ENCODE data around the gene MFSD12. TPM values are rescaled to one million over a fixed set of nuclear protein-coding genes. Genes with fewer than 3 reads are reported as not detected.
"Not testable (repeated sequence)": the region's sequence is repeated elsewhere in the genome, so short reads cannot be mapped to it uniquely, and the experiment has no call there.

MFSD12 gene
- total RNA-seq, 1 donor from 2014 or later = 20.6 TPM

- DNase-seq = not testable (repeated sequence)
Observed at GRCh38 chr19:3584036-3584802, 26.8 kb upstream of the MFSD12 start.

GRCh38 chr19:3581792-3582191 is 24.4 kb upstream of the MFSD12 start:
- DNase-seq = not testable (repeated sequence)

GRCh38 chr19:3580156-3580934 is 23.0 kb upstream of the MFSD12 start:
- no peak for DNase-seq

- no peak for DNase-seq
Observed at GRCh38 chr19:3578390-3578789, 21.0 kb upstream of the MFSD12 start.

GRCh38 chr19:3577723-3578344 is 20.4 kb upstream of the MFSD12 start:
- DNase-seq = no peak

GRCh38 chr19:3576696-3577443 is 19.5 kb upstream of the MFSD12 start:
- DNase-seq = peak; percentile 83

- no peak for DNase-seq
Observed at GRCh38 chr19:3575949-3576673, 18.7 kb upstream of the MFSD12 start.

- DNase-seq = peak; percentile 33
Observed at GRCh38 chr19:3575260-3575741, 17.9 kb upstream of the MFSD12 start.

GRCh38 chr19:3573858-3574637 is 16.7 kb upstream of the MFSD12 start:
- DNase-seq = peak; percentile 90

GRCh38 chr19:3573162-3573857 is 15.9 kb upstream of the MFSD12 start:
- peak; percentile 30 for DNase-seq

- no peak for DNase-seq
Observed at GRCh38 chr19:3572855-3573161, 15.4 kb upstream of the MFSD12 start, which contains the start of gene HMG20B. Gene HMG20B, plus strand, starts transcription at chr19:3572944. Its CDS starts 366 bp downstream, at chr19:3573310.

- peak; percentile 100 for DNase-seq
Observed at GRCh38 chr19:3572132-3572854, 14.9 kb upstream of the MFSD12 start.

- DNase-seq = no peak
Observed at GRCh38 chr19:3570606-3571011, 13.2 kb upstream of the MFSD12 start.

GRCh38 chr19:3570042-3570441 is 12.7 kb upstream of the MFSD12 start:
- DNase-seq = not testable (repeated sequence)

GRCh38 chr19:3565139-3565538 is 7.8 kb upstream of the MFSD12 start:
- DNase-seq = no peak

GRCh38 chr19:3563709-3564524 is 6.5 kb upstream of the MFSD12 start:
- DNase-seq = no peak

GRCh38 chr19:3556978-3557460 is 367 bp downstream of the MFSD12 start:
- DNase-seq = no peak

GRCh38 chr19:3556423-3556977 is 886 bp downstream of the MFSD12 start:
- no peak for DNase-seq

Data from tongue (tissue), 2 donors.